ENCODE results near the gene ITGA1. TPM values are rescaled to one million over a fixed set of nuclear protein-coding genes. Genes with fewer than 3 reads are reported as not detected.
"Not testable (repeated sequence)": the region's sequence is repeated elsewhere in the genome, so short reads cannot be mapped to it uniquely, and the experiment has no call there.

The ITGA1 gene
- total RNA-seq, 2 donors from 2014 or later: 29.3 to 34.9 TPM

- DNase-seq: no peak
- intact Hi-C loops (cut with DNase I): no loop called here
- ATAC-seq: no peak
Measured at GRCh38 chr5:52817818-52818217, 30.1 kb downstream of the ITGA1 start.

- no peak for DNase-seq
- intact Hi-C loops (cut with DNase I): no loop called here
- ATAC-seq: no peak
Measured at GRCh38 chr5:52818360-52818759, 30.6 kb downstream of the ITGA1 start.

GRCh38 chr5:52818807-52819206, 31.1 kb downstream of the ITGA1 start:
- intact Hi-C loops (cut with DNase I); DNase-seq; ATAC-seq: not testable (repeated sequence)

- DNase-seq (no peak), ATAC-seq (no peak)
- intact Hi-C loops (cut with DNase I): no loop called here
Measured at GRCh38 chr5:52821901-52822300, 34.2 kb downstream of the ITGA1 start.

- DNase-seq: peak; percentile 84
- intact Hi-C loops (cut with DNase I): no loop called here
- ATAC-seq: peak; percentile 95 to 99
Measured at GRCh38 chr5:52822437-52822836, 34.7 kb downstream of the ITGA1 start.

- no peak for ATAC-seq
- intact Hi-C loops (cut with DNase I): no loop called here
- no peak for DNase-seq
Measured at GRCh38 chr5:52824827-52825226, 37.1 kb downstream of the ITGA1 start.

GRCh38 chr5:52825826-52826225, 38.1 kb downstream of the ITGA1 start:
- intact Hi-C loops (cut with DNase I): no loop called here
- ATAC-seq (no peak), DNase-seq (no peak)

GRCh38 chr5:52827815-52828214, 40.1 kb downstream of the ITGA1 start:
- no peak for ATAC-seq
- intact Hi-C loops (cut with DNase I): no loop called here

GRCh38 chr5:52829664-52830063, 41.9 kb downstream of the ITGA1 start:
- intact Hi-C loops (cut with DNase I): no loop called here
- no peak for DNase-seq
- ATAC-seq: no peak

More at GRCh38 chr5:52827815-52828214, 40.1 kb downstream of the ITGA1 start:
- no peak for DNase-seq

GRCh38 chr5:52830650-52831049, 42.9 kb downstream of the ITGA1 start:
- intact Hi-C loops (cut with DNase I): no loop called here
- DNase-seq (no peak), ATAC-seq (no peak)

- intact Hi-C loops (cut with DNase I): no loop called here
- ATAC-seq: no peak
- no peak for DNase-seq
Measured at GRCh38 chr5:52831786-52832511, 44.2 kb downstream of the ITGA1 start.

GRCh38 chr5:52834320-52834719, 46.6 kb downstream of the ITGA1 start:
- intact Hi-C loops (cut with DNase I): no loop called here
- no peak for DNase-seq
- no peak for ATAC-seq

- ATAC-seq (peak; percentile 41 to 70), DNase-seq (peak; percentile 25)
- intact Hi-C loops (cut with DNase I): no loop called here
Measured at GRCh38 chr5:52837068-52837467, 49.4 kb downstream of the ITGA1 start.

- peak in 1 of 2 donors; percentile 53 for ATAC-seq
- intact Hi-C loops (cut with DNase I): no loop called here
- no peak for DNase-seq
Measured at GRCh38 chr5:52837591-52838001, 49.9 kb downstream of the ITGA1 start.

- ATAC-seq (no peak), DNase-seq (no peak)
- intact Hi-C loops (cut with DNase I): no loop called here
Measured at GRCh38 chr5:52838326-52839015, 50.8 kb downstream of the ITGA1 start.

- ATAC-seq (no peak), DNase-seq (no peak)
- intact Hi-C loops (cut with DNase I): no loop called here
Measured at GRCh38 chr5:52839285-52839684, 51.6 kb downstream of the ITGA1 start.

GRCh38 chr5:52840277-52841050, 52.7 kb downstream of the ITGA1 start:
- DNase-seq (peak; percentile 30), ATAC-seq (peak in 1 of 2 donors; percentile 68)
- intact Hi-C loops (cut with DNase I): no loop called here

GRCh38 chr5:52841114-52841513, 53.4 kb downstream of the ITGA1 start:
- ATAC-seq: no peak
- DNase-seq: no peak
- intact Hi-C loops (cut with DNase I): no loop called here

GRCh38 chr5:52842111-52842510, 54.4 kb downstream of the ITGA1 start:
- ATAC-seq (no peak), DNase-seq (no peak)
- intact Hi-C loops (cut with DNase I): no loop called here

GRCh38 chr5:52844885-52845284, 57.2 kb downstream of the ITGA1 start:
- intact Hi-C loops (cut with DNase I): no loop called here
- no peak for DNase-seq
- no peak for ATAC-seq
